Measurements from ENCODE around the gene PCNT.

GRCh38 chr21:46374761-46375389, 50.9 kb downstream of the PCNT start:
- TF ChIP-seq USF2 (IDR thresholded peaks at IDR 0.05; ENCODE audit: low read depth, low read length) = no peak
- TF ChIP-seq CTCF (conservative IDR thresholded peaks at IDR 0.05; ENCODE audit: low read depth, low read length) = no peak
- TF ChIP-seq POLR2A (IDR thresholded peaks at IDR 0.05; ENCODE audit: low read depth, low read length) = no peak
- no peak for TF ChIP-seq ELK1 (IDR thresholded peaks at IDR 0.05; ENCODE audit: borderline replicate concordance, low read depth, low read length)
- no peak for TF ChIP-seq CEBPB (IDR thresholded peaks at IDR 0.05; ENCODE audit: low read depth, low read length)
